DND-41 (cell line): ENCODE results near the gene FABP3.

Experiments
- CTCF ChIP-seq: IDR thresholded peaks from 2 replicates; pipeline ENCODE4 v1.5.1; 2012; ENCODE audit warnings: borderline replicate concordance, low read length, moderate library complexity, mild to moderate bottlenecking; ENCODE audit not compliant: poor library complexity, severe bottlenecking; ENCODE audit errors: extremely low read depth
- EZH2 ChIP-seq: IDR thresholded peaks from 3 replicates; pipeline ENCODE4 v1.6.1; 2012; ENCODE audit warnings: borderline replicate concordance, low read depth, mild to moderate bottlenecking, moderate library complexity, low read length, inconsistent platforms; ENCODE audit not compliant: severe bottlenecking

- TF ChIP-seq CTCF (no peak), EZH2 (no peak)
Observed at GRCh38 chr1:31398246-31398645, 25.4 kb upstream of the FABP3 start.
